Measurements from ENCODE around the gene KLRC4.

Gene KLRC4

DNA sequence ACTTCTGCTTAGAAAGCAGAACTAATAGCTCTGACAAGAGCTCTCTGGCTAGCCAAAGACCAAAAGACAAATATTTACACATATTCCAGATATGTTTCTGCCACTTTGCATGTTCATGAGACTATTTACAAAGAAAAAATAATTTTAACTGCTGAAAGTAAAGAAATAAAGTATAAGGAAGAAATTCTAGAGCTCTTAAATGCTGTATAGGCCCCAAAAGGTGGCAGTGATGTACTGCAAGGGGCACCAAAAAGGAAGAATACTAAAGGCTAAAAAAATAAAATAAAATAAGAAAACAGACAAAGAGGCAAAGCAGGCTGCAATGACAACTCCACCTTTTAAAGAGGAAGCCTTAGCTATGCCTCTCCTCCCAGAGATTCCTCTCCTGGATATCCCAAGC is 42.7 kb downstream of the KLRC4 start:
- FAIRE-seq: no peak

- no peak for FAIRE-seq
Measured at GRCh38 chr12:10365696-10366405, 43.7 kb downstream of the KLRC4 start.

GRCh38 chr12:10364815-10365622 is 44.5 kb downstream of the KLRC4 start:
- no peak for FAIRE-seq

DNA sequence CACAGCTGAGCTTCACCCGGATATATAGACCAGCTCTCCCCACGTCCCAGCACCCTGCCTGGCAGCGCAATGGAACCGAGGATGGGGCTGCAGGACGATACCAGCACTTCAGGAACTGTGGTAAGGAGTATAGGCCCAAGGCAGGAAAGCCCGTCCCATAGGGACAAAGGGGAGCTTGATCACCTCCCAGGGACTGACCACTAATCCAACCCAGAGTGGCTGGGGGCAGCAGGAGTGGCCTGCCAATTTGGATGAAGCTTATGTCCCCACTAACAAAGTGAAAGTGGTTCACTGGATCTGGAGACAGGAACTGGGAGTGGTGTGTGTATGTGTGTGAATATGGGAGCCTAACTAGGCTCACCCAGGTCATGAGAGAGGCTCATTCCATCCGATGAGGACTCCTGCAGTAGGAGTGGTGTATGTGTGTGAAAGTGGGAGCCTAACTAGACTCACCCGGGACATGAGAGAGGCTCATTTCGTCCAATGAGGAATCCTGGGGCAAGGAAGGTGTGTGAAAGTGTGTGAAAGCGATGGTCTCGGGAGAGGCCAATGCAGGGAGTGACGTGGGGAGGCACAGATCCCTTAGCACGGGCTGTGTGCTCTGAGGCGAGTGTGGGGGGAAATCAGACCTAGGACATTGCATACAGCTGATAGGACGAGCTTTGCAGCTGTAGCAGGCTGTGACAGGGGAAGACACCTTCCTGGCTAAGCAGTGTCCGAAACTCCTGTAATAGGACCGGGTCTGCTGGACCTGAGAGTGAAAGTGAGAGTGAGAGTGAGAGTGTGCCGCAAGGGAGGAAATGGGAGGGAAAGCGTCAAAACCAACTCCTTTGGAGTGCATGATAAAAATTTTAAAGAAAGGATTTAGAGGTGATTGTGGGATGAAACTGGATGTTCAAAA is 45.4 kb downstream of the KLRC4 start:
- FAIRE-seq: no peak

DNA sequence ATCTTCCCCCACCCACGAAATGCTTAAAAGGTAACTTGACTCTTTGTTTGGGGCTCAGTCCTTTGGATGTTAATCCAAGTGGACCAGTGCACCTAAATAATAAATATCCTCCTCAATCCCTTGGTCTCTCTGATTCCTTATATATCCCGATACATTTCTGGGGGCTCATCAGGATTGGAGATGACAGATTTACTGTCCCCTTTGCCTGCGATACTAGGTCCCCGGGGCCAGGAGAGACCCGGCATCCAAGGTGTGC is 46.0 kb downstream of the KLRC4 start:
- FAIRE-seq: no peak

GRCh38 chr12:10362828-10363657 is 46.5 kb downstream of the KLRC4 start:
- FAIRE-seq: no peak

DNA sequence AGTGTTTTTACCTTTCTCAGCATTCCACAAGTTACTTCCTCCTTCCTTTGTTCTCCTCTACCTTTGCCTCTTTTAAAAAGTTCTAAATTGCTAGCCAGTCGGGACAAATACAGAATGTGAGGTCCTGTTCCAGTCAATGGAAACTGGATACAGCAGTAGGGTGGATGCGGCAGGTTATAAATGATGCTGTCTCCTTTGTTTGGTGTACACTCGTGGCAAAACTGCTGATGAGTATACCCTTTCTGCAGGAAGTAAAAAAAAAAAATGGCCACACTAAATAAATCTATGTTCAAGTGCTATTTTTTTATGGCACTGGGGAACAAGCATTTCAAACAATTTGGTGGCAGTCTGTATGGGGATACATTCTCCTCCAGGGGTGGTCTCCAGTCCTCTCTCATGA is 47.2 kb downstream of the KLRC4 start:
- no peak for FAIRE-seq

GRCh38 chr12:10361622-10362021 is 47.9 kb downstream of the KLRC4 start:
- no peak for FAIRE-seq

DNA sequence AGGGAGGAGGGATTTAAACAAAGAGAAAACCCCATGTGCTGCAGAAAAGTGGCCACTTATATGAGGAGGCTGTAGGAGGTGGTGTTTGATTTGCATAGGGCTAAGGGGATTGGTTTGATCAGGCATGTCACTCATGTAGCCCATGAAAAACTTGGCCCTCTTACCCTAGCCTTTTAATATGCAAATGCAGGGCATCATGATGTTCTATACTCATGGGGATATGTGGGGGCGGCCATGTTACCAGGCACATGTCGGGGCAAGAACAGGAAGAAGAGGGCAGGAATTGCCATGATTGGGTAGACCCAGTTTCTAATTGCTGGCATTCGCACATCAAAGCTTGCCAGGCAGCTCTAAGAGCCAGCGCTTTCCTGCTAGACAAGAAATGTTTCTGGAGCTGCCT is 48.5 kb downstream of the KLRC4 start:
- no peak for FAIRE-seq

DNA sequence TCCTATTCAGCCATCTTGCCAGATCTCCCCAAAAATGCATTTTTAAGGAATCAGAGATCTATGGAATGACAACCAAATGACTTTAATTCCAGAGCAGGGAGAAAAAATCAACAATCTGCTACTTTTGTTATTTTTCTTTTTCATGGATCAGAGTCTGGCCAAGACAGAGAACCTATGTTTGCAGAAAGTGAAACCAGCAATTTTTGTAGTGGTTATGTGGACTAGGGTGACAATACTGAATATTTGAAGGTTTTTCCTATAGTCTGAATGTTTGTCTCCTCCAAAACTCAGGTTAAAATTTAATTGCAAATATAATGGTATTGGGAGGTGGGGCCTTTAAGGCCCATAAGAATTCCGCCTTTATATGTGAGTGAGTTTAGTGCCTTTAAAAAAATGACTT is 50.6 kb downstream of the KLRC4 start:
- FAIRE-seq: no peak

DNA sequence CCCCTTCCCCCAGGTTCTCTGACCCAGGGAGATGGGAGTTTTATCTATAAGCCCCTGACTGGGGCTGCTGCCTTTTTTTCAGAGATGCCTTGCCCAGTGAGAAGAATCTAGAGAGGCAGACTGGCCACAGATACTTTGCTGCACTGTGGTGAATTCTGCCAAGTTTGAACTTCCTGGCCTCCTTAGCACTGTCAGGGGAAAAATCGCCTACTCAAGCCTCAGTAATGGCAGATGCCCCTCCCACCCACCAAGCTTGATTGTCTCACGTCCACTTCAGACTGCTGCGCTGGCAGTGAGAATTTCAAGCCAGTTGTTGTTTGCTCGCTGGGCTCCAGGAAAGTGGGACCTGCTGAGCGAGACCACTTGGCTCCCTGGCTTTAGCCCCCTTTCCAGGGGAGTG is 51.4 kb downstream of the KLRC4 start:
- no peak for FAIRE-seq
